HG03108 (cell line): ENCODE data around the gene WNT11.

Source experiments
- ATAC-seq: cut with Tn5 transposase; IDR thresholded peaks from one replicate; pipeline ENCODE4 v1.9.1; 2021; ENCODE audit warnings: moderate library complexity; ENCODE audit not compliant: unreplicated experiment

The WNT11 gene

GRCh38 chr11:76221365-76221764 is 15.1 kb upstream of the WNT11 start:
- no peak for ATAC-seq

DNA sequence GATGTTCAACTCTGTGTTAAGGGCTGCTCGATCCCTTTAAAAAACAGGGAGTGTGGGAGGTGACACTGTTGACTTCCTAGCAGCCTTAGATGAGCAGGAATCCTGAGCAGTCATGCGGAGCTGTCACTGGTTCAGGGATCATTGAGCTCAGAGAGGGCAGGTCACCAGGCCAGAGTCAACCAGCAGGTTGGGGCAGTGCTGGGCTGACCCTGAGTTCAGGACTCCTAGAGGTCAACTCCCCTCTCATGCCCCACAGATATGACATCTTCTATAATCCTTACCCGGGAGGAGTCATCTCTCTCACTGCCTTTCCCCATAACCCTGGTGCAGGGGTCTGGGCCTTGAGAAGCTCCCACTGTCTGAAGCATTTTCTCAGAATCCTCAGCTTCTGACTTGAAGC is 12.9 kb upstream of the WNT11 start:
- no peak for ATAC-seq

GRCh38 chr11:76218449-76219178 is 12.3 kb upstream of the WNT11 start:
- no peak for ATAC-seq

DNA sequence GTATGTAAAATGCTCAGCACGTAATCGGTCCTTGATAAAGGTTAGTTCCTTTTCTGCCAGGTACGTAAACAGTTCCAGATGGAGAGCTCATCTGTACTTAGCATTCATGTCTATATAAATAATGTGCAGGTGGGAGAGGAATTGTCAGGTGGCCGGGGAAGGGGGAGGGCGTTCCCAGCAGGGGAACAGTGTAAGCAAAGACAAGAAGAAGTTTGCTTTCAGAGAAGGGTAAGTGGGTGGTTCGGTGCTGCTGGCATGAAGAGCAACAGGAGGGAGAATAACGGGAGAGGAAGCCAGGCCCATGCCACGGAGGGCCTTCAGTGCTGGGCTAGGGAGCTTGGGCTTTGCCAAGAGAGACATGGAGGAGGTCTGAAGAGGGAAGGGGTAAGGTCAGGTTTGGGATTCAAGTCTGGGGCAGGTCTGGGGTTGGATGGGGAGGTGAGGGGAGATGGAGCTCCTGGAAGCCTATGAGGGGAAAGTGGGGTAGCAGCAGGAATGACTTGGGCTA is 11.4 kb upstream of the WNT11 start:
- no peak for ATAC-seq

DNA sequence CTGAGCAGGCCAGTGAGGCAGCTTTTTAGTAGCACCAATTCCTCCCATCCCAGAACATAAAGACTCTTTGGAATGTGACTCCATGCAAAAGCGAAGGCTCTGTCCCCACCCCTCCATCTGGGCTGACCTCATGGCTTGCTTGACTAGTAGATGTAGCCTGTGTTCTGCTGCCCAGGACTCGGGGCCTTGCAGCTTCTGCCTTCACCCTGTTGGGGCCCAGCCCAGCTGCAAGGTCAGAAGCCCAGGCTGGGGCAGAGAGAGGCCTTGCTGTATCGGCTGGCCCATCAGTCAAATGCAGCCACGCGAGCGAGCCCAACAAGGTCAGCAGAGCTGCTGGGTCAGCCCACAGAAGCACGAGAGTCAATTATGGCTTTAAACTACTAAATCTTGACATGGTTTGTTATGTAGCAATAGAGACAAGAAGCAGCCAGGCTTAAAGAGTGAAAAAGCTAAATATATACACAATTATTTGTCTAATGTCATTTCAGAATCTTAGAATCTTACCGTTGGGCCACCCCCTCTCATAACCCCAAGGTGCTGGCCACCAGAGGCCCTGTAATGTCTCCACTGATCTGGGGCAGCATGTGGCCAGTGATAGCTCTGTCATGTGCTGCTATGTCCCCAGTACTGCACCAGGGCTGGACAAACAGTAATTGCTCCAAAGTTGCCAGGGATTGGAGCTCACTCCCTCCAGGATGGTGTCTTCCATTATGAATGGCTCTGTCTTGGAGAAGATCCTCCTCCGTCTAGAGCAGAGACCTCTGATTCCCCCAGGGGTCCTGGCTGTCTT is 10.4 kb upstream of the WNT11 start:
- ATAC-seq, result no peak

- ATAC-seq, result no peak
Observed at GRCh38 chr11:76215941-76216340, 9.6 kb upstream of the WNT11 start.

- no peak for ATAC-seq
Observed at GRCh38 chr11:76214968-76215548, 8.8 kb upstream of the WNT11 start.

DNA sequence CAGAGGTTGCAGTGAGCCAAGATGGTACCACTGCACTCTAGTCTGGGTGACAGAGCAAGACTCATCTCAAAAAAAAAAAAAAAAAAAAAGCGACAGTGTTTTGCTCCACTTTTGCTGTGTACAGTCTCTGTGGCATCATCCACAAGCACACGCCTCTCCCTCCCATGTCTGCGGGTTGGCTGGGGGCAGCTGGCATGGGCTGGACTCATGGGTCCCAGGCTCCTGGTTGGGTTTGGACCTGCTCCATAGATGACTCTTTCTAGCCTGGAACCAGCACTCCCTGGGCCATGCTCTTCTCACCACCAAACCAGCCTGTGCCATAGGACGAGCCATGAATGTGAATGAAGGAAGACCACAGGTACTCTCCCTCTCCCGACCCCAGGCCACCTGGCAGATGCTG is 7.9 kb upstream of the WNT11 start:
- ATAC-seq, result no peak

- no peak for ATAC-seq
Observed at GRCh38 chr11:76212086-76213035, 6.1 kb upstream of the WNT11 start.

GRCh38 chr11:76210931-76211851 is 4.9 kb upstream of the WNT11 start:
- no peak for ATAC-seq

- ATAC-seq, result no peak
Observed at GRCh38 chr11:76209973-76210930, 4.0 kb upstream of the WNT11 start.

GRCh38 chr11:76209375-76209972 is 3.2 kb upstream of the WNT11 start:
- no peak for ATAC-seq

GRCh38 chr11:76208438-76209374 is 2.4 kb upstream of the WNT11 start:
- ATAC-seq, result peak; percentile 32

GRCh38 chr11:76207642-76208401 is 1.5 kb upstream of the WNT11 start:
- ATAC-seq, result no peak

DNA sequence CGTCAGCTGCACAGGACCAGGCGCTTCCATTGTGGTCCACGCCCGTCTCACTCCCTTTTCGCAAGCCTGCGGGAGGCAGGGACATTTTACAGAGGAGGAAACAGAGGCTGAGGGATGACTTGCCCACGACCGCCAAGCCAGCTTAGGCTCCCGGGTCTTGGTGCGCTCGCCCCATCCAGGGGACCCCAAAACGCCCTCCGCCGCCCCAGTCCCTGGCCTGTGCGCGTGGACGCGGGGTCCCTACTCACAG is 300 bp downstream of the WNT11 start:
- ATAC-seq, result no peak

GRCh38 chr11:76205252-76206076 is 838 bp downstream of the WNT11 start:
- ATAC-seq, result no peak
